Middle frontal gyrus (tissue), 1 donor: ENCODE results near the gene PHF10.
A peak's percentile ranks its signal among the peaks of the same experiment; 100 is the strongest.

ENCODE experiments used
- DNase-seq: peaks from one replicate; pipeline ENCODE4 v3.0.0-alpha.2; 2015; ENCODE audit warnings: low spot score; ENCODE audit errors: extremely low spot score

PHF10 gene

DNA sequence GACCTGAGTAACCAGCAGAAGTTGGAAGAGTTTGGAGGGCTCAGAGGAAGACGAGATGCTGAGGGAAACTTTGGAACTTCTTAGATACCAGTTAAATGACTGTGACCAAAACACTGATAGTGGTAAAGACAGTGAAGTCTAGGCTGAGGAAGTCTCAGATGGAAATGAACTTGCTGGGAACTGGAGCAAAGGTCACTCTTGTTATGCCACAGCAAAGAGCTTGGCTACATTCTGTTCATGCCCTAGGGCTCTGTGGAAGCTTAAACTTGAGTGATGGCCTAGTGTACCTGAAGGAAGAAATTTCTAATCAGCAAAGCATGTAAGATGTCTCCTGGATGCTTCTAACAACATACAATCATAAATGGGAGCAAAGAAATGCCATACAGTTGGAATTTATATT is 47.2 kb downstream of the PHF10 start:
- no peak for DNase-seq

- DNase-seq = no peak
These were observed 49.3 kb downstream of the PHF10 start for GRCh38 chr6:169675011-169675410.

DNA sequence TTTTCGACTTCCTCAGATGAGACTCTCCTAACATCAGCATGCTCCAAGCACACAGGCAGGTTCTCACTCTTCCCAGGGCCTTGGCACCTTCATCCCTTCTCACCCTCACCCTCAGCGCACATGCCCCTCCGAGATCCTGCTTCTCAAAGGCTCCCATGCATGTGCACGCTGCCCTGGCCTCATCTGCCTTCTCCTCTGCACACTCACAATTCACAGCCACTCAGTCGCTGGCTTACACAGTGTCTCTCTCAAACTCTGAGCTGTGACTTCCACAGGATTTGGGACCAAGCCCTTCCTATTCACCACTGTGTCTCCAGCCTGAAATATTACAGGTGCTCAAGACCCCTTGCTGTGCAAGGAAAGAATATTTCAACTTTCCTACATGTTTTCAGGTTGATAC is 52.7 kb downstream of the PHF10 start:
- no peak for DNase-seq

GRCh38 chr6:169669889-169670288 is 54.4 kb downstream of the PHF10 start:
- DNase-seq = no peak

- DNase-seq = no peak
These were observed 55.2 kb downstream of the PHF10 start for GRCh38 chr6:169669147-169669546.

- DNase-seq = no peak
These were observed 56.0 kb downstream of the PHF10 start for GRCh38 chr6:169668203-169668847.

- DNase-seq = no peak
These were observed 56.6 kb downstream of the PHF10 start for GRCh38 chr6:169667716-169668115.

GRCh38 chr6:169666441-169666840 is 57.9 kb downstream of the PHF10 start:
- DNase-seq = no peak

DNA sequence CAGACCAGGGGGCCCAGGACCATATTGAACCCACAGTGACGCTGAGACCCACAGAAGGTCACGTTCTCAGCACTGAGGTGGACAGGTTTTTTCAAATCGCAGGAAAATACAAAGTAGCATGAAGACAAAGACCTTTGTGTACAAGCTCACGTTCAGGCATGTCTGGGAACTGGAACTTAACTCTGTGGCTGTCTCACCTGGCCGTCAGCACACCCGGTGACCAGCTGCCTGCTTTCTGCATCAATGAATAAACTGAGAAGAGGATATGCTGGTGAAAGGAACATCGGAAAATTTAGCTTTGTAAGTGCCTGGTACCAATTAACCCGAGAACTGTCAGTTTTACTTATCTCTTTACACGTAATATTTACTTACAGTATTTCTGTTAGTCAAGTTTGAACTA is 59.0 kb downstream of the PHF10 start:
- DNase-seq = no peak

DNA sequence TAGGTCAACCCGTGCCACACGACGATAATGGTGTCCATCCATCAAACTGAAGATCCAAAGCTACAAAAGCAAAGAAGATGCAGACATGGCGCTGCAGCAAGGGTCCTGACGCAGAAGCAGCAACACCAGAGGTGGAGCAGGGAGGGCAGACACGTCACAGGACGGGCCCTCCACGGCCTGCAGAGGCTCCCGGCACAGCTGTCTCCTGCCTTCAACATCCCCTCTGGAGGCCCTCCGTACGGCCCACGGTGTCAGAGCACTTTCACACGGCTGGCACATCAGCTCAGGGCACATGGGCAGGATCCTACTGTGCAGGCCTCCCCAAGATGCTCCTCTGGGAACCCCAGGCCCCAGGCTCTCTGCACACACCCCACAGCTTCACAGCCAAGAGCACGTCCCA is 60.1 kb downstream of the PHF10 start:
- no peak for DNase-seq

DNA sequence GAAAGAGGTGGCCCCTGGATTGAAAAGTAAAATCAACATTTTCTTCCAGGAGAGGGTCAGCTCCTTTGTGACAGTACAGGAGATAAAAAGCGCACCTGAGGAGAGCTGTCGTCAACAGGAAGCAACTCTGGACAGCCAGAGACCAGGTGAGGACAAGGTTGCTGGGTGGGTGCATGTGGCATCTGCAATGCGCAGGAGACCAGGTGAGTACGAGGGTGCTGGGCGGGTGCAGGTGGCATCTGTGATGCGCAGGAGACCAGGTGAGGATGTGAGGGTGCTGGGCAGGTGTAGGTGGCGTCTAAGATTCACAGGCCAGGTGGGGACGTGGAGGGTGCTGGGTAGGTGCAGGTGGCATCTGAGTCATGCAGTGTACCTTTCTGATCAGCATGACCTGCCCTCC is 60.8 kb downstream of the PHF10 start:
- no peak for DNase-seq

DNA sequence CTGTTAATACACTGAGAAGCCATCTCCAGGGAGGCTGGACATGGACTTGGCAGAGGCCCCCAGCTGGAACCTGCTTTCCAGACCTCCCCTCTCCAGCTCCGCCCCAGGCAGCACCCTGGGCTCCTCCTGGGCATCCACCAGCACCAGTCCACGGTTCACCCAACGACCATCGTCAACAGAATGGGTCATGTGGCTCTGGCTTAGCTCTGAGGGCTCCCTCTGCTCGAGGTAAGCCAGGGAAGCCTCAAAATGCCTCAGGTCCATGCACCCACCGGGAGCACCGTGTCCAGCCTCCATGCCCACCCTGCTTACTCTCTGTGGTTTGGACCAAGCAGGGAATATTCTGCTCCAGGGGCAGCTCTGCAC is 62.9 kb downstream of the PHF10 start:
- DNase-seq = no peak

DNA sequence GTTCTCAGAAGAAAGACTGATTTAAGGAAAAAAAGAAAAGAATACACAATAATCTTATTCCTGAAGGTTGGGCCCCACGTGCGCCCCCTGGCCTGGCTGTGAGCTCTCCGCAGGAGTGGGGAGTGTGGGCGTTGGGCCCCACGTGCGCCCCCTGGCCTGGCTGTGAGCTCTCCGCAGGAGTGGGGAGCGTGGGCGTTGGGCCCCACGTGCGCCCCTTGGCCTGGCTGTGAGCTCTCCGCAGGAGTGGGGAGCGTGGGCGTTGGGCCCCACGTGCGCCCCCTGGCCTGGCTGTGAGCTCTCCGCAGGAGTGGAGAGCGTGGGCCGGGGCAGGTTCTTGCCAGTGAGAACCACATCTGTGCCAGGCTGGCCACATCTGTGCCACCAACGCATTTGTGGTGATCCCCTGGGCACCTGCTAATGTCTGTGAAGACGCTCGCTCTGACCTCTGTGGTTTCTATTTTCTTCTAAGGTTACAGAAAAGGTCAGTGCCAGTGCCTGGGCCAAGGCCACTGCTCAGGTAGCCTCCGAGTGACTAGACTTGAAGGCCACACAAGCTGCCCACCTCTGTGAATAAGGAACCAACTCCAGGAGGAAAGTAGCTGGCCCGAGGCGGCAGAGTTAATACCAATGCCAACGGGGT is 63.4 kb downstream of the PHF10 start:
- no peak for DNase-seq

- no peak for DNase-seq
These were observed 64.3 kb downstream of the PHF10 start for GRCh38 chr6:169659820-169660610.

DNA sequence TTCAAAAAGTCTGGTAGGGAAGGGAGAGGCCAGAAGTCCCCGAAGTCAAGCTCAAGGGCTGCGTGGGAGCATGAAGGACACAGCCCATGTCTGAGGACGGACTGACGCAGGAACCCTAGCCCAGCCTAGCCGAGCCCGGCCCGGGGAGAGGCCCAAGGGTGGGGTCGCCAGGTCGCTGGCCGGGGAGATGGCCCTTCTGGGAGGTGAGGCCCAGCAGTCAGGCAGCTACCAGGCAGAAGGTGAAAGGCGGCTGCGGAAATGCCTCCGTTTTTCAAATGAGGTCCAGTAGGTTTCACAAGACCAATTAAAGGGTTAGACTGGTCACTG is 67.1 kb downstream of the PHF10 start:
- no peak for DNase-seq

DNA sequence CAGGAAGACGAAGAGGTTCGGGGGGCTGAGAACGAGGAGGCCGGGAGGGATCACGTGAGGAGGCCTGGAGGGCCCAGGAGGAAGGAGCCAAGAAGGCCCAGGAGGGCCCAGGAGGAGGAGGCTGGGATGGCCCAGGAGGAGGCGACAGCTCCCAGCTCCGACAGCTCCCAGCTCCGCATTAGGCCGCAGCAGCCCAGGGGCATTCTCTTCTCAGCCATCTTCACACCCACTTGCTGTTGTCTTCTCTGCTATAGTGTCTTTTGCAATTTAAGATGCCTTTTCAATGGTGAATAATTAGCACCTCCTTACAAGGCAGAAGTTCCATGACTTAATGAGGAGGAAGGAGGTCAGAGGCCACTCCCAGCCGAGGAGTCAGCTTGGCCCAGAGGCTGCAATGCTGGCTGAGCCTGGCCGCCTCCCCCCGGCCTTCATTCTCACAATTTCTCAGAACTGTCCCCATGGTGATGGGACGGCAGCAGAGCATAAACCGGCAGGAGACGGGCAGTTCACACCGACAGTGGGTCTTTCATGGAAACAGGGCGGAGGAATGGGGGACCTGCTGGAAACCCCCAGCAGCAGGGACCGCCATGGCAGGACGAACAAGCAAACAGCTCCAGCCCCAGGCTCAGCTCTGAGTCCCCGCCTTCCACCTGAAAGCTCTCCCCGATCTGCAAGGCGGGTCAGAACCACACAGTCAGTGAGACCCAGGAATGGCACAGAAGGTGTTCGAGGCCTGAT is 67.6 kb downstream of the PHF10 start:
- DNase-seq = no peak

DNA sequence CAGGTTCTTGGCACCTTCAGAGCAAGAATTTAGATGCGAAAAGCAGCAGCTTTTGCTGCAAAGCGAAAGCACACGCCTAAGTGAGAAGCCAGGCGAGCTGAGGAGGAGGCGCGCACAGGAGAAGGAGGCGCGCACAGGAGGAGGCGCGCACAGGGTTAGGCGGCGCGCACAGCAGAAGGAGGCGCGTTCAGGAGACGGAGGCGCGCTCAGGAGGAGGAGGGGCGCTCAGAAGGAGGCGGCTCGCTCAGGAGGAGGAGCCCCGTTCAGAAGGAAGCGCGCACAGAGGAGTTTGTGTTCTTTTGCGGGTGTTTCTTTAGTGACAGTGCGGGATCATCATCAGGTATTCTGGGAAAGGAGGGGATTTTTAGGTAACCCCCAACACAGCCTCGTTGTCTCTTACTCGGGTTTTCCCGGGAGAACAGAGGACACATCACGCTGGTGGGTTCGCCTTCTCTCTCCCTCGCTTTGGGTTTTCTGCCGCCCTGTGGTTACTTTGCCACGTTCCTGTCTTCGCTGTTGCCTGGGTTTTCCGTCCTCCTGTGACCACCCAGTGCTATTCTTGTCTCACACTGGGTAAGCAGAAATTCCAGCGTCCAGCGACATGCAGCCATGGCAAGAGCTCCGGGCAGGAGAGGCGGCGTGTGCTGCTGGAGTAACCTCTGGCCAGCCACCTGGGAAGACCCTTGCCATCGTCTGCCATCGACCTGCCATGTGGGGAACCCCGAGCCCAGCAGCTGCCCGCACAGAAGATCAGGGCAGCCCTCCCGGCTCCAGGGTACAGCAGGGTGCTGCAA is 69.5 kb downstream of the PHF10 start:
- DNase-seq = peak; percentile 36
